Loucy (cell line): ENCODE data around the gene MYOZ2.

Source experiments
- CTCF ChIP-seq: fragments of 200-600 bp; sonication (generic); conservative IDR thresholded peaks from 2 replicates; pipeline ENCODE4 v1.5.1; 2014; ENCODE audit warnings: mild to moderate bottlenecking, antibody characterized with exemption, low read length
- EZH2phosphoT487 ChIP-seq: fragments of 200-600 bp; IDR thresholded peaks from 2 replicates; pipeline ENCODE4 v1.6.1; 2018; ENCODE audit warnings: antibody characterized with exemption, mild to moderate bottlenecking, moderate library complexity, borderline replicate concordance

- TF ChIP-seq CTCF (no peak), EZH2phosphoT487 (no peak)
Measured at GRCh38 chr4:119118397-119118796, 17.2 kb upstream of the MYOZ2 start.
